ENCODE data around the gene KIF23. TPM values are rescaled to one million over a fixed set of nuclear protein-coding genes. Genes with fewer than 3 reads are reported as not detected.

The KIF23 gene
- polyA plus RNA-seq, 3 donors = 1.5 to 8.1 (median 1.8) TPM

GRCh38 chr15:69417581-69417980, 3.4 kb downstream of the KIF23 start:
- peaks cover 10 to 43% of the 10 kb centered on the region in 2 donors for H3K36me3 ChIP-seq (replicated peaks in 1 of 2; ENCODE audit: control insufficient read depth in 1 of 2, insufficient read depth in 2 of 2, low read length in 2 of 2)
- H3K27me3 Mint-ChIP-seq (ENCODE audit: low read depth in 3 of 3) = peaks cover 0 to 7% (median 0%) of the 10 kb centered on the region in 3 donors
- no peak overlapping the region for H3K27ac ChIP-seq (ENCODE audit: low read depth in 1 of 2, low read length in 2 of 2)
- H3K9ac ChIP-seq (ENCODE audit: insufficient read depth, low read length, poor library complexity, severe bottlenecking) = no peak overlapping the region
- no peak overlapping the region for H3K4me3 Mint-ChIP-seq
- intact Hi-C loops (cut with micrococcal nuclease) = no loop called here
- H3K4me2 ChIP-seq (replicated peaks; ENCODE audit: extremely low read depth, low read length, poor library complexity, severe bottlenecking) = no peak overlapping the region
- H3K36me3 Mint-ChIP-seq = peaks cover 23 to 44% of the 10 kb centered on the region in 2 donors
- DNase-seq = no peak
- peaks cover 6 to 14% of the 10 kb centered on the region in 2 donors for H3K4me1 ChIP-seq (ENCODE audit: control insufficient read depth in 1 of 2, insufficient read depth in 2 of 2, low read length in 2 of 2)
- TF ChIP-seq CTCF (IDR thresholded peaks at IDR 0.05) = no peak
- H4K20me1 ChIP-seq (ENCODE audit: insufficient read depth, low read length) = no peaks in the 10 kb centered on the region
- no peaks in the 10 kb centered on the region for H3K9me3 Mint-ChIP-seq
- H2AFZ ChIP-seq (ENCODE audit: insufficient read depth, low read depth, low read length, poor library complexity, severe bottlenecking) = no peak overlapping the region
- no peak overlapping the region for H3K4me3 ChIP-seq (replicated peaks in 1 of 3; ENCODE audit: low read depth in 2 of 3, low read length in 3 of 3)
- H3K27me3 ChIP-seq (ENCODE audit: control insufficient read depth in 2 of 2, insufficient read depth in 2 of 2, low read length in 2 of 2) = no peaks in the 10 kb centered on the region
- H3K4me1 Mint-ChIP-seq = peaks cover 12% of the 10 kb centered on the region
- H3K79me2 ChIP-seq (ENCODE audit: insufficient read depth, low read length) = peaks cover 65% of the 10 kb centered on the region
- H3K9me3 ChIP-seq (replicated peaks in 1 of 2; ENCODE audit: control insufficient read depth in 1 of 2, insufficient read depth in 1 of 2, low read length in 2 of 2) = no peaks in the 10 kb centered on the region
- peak overlapping the region in 1 of 7 donors; percentile 30 for H3K27ac Mint-ChIP-seq

DNA sequence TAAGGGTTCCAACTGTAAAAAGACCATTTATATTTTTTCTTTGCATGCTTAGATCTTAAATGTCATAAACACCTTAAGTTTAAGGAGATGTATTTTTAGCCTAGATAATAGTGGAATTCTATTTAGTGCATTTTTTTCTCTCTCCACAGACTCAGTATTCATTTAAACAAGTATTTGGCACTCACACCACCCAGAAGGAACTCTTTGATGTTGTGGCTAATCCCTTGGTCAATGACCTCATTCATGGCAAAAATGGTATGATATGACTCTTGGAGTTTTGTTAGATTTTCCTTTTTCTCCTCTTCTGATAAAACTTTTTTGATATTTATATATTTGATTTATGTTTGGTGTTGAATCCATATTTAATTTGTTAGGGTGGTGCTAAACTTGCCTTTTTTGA, 7.3 kb downstream of the KIF23 start:
- Mint-ChIP-seq H3K27ac (no peak overlapping the region), H3K36me3 (peaks cover 46 to 77% of the 10 kb centered on the region in 2 donors), H3K4me3 (no peak overlapping the region), H3K27me3 (ENCODE audit: low read depth in 3 of 3) (peaks cover 0 to 2% (median 0%) of the 10 kb centered on the region in 3 donors), H3K9me3 (no peaks in the 10 kb centered on the region), H3K4me1 (no peaks in the 10 kb centered on the region)
- intact Hi-C loops (cut with micrococcal nuclease) = no loop called here
- peaks cover 32 to 80% of the 10 kb centered on the region in 2 donors for H3K36me3 ChIP-seq (replicated peaks in 1 of 2; ENCODE audit: control insufficient read depth in 1 of 2, insufficient read depth in 2 of 2, low read length in 2 of 2)
- H3K4me2 ChIP-seq (replicated peaks; ENCODE audit: extremely low read depth, low read length, poor library complexity, severe bottlenecking) = no peak overlapping the region
- no peaks in the 10 kb centered on the region for H3K27me3 ChIP-seq (ENCODE audit: control insufficient read depth in 2 of 2, insufficient read depth in 2 of 2, low read length in 2 of 2)
- H3K4me1 ChIP-seq (ENCODE audit: control insufficient read depth in 1 of 2, insufficient read depth in 2 of 2, low read length in 2 of 2) = no peaks in the 10 kb centered on the region
- no peak overlapping the region for H2AFZ ChIP-seq (ENCODE audit: insufficient read depth, low read depth, low read length, poor library complexity, severe bottlenecking)
- H3K79me2 ChIP-seq (ENCODE audit: insufficient read depth, low read length) = peaks cover 42% of the 10 kb centered on the region
- H3K4me3 ChIP-seq (replicated peaks in 1 of 3; ENCODE audit: low read depth in 2 of 3, low read length in 3 of 3) = no peak overlapping the region
- DNase-seq = no peak
- no peak overlapping the region for H3K27ac ChIP-seq (ENCODE audit: low read depth in 1 of 2, low read length in 2 of 2)
- H4K20me1 ChIP-seq (ENCODE audit: insufficient read depth, low read length) = no peaks in the 10 kb centered on the region
- no peaks in the 10 kb centered on the region for H3K9me3 ChIP-seq (replicated peaks in 1 of 2; ENCODE audit: control insufficient read depth in 1 of 2, insufficient read depth in 1 of 2, low read length in 2 of 2)
- TF ChIP-seq CTCF (IDR thresholded peaks at IDR 0.05) = no peak
- no peak overlapping the region for H3K9ac ChIP-seq (ENCODE audit: insufficient read depth, low read length, poor library complexity, severe bottlenecking)
